Panc1 (cell line): Measurements from ENCODE around the gene PSMA8. TPM values are rescaled to one million over a fixed set of nuclear protein-coding genes. Genes with fewer than 3 reads are reported as not detected.

Experiments
- ATAC-seq: fragments of 200-7000 bp; cut with Tn5 transposase; 2 replicates; pipeline ENCODE4 v1.9.1; 2020; ENCODE audit warnings: mild to moderate bottlenecking, moderate library complexity
- BruUV-seq: library from RNA; stranded (reverse); fragments of 400-500 nt; replicated peaks from 2 replicates; lab custom pipeline; 2021; lab: Mats Ljungman, UMichigan
- CTCF ChIA-PET: fragments of 300-600 bp; sonication (Branson Sonifier 250); formaldehyde crosslinking; loops from one replicate; lab custom pipeline; 2022; ENCODE audit warnings: antibody characterized with exemption; lab: Charles Lee
- POLR2A ChIA-PET: fragments of 300-600 bp; sonication (Branson Sonifier 250); formaldehyde crosslinking; loops from one replicate; lab custom pipeline; 2022; ENCODE audit warnings: antibody characterized with exemption; lab: Charles Lee
- DNase-seq: peaks from one replicate; pipeline ENCODE4 v3.0.0-alpha.2; 2010; ENCODE audit warnings: low read depth, low spot score
- H3K27ac ChIP-seq: 2 replicates; pipeline ENCODE4 v1.5.1; 2011; ENCODE audit warnings: mild to moderate bottlenecking, low read length, inconsistent platforms
- H3K27me3 ChIP-seq: fragments of 200-500 bp; sonication (Bioruptor generic); 2 replicates; pipeline ENCODE4 v1.6.0; 2014; ENCODE audit warnings: low read length, inconsistent platforms; ENCODE audit not compliant: control insufficient read depth, insufficient read depth
- H3K36me3 ChIP-seq: fragments of 200-500 bp; sonication (Bioruptor generic); 2 replicates; pipeline ENCODE4 v1.5.1; 2014; ENCODE audit warnings: inconsistent platforms, mild to moderate bottlenecking, low read length, moderate library complexity; ENCODE audit not compliant: control insufficient read depth, insufficient read depth
- H3K4me1 ChIP-seq: 2 replicates; pipeline ENCODE4 v1.5.1; 2011; ENCODE audit warnings: inconsistent platforms, mild to moderate bottlenecking, low read length, moderate library complexity; ENCODE audit not compliant: control insufficient read depth, insufficient read depth
- H3K4me3 ChIP-seq, 2 experiments: 2 replicates each; pipeline ENCODE4 v1.5.1; 2011 to 2012; ENCODE audit warnings: low read depth in 2 of 2, low read length in 2 of 2, mild to moderate bottlenecking in 2 of 2, inconsistent platforms in 1 of 2, moderate library complexity in 1 of 2
- H3K9me3 ChIP-seq: fragments of 200-500 bp; sonication (Bioruptor generic); 2 replicates; pipeline ENCODE4 v1.5.1; 2014; ENCODE audit warnings: low read depth, mild to moderate bottlenecking, inconsistent platforms, low read length, moderate library complexity; ENCODE audit not compliant: control insufficient read depth, insufficient read depth
- CTCF ChIP-seq: fragments of 450-650 bp; IDR thresholded peaks from 2 replicates; pipeline ENCODE4 v1.5.1; 2017; ENCODE audit warnings: mild to moderate bottlenecking
- POLR2AphosphoS5 ChIP-seq: IDR thresholded peaks from 2 replicates; pipeline ENCODE4 v1.6.1; 2012; ENCODE audit warnings: mild to moderate bottlenecking, low read depth, low read length, moderate library complexity
- REST ChIP-seq, 2 experiments: IDR thresholded peaks; 2 replicates each; pipeline ENCODE4 v1.6.1; 2011 to 2012; ENCODE audit warnings: low read depth in 2 of 2, control low read depth in 1 of 2, low read length in 1 of 2, mild to moderate bottlenecking in 1 of 2, moderate library complexity in 1 of 2; ENCODE audit not compliant: insufficient read depth in 1 of 2
- SIN3A ChIP-seq: IDR thresholded peaks from 2 replicates; pipeline ENCODE4 v1.6.1; 2012; ENCODE audit warnings: low read depth, mild to moderate bottlenecking, low read length, moderate library complexity, borderline replicate concordance; ENCODE audit not compliant: insufficient read depth
- TCF7L2 ChIP-seq: IDR thresholded peaks from 2 replicates; pipeline ENCODE4 v1.6.1; 2011; ENCODE audit warnings: mild to moderate bottlenecking, low read depth, low read length, inconsistent platforms
- in situ Hi-C: cut with HindIII; loops from 2 replicates; pipeline ENCODE4 v1.10.0; 2016; ENCODE audit warnings: low sequenced_read_pairs, low pct_unique_long_range_greater_than_20kb
- intact Hi-C: fragments of 100-400 bp; cut with micrococcal nuclease; formaldehyde crosslinking; loops from one replicate; pipeline ENCODE4 v1.10.0; 2022; ENCODE audit not compliant: unreplicated experiment
- total RNA-seq: library from RNA; stranded (reverse); gene quantifications from one replicate; pipeline ENCODE4 v1.2.1, GENCODE V29; 2021; ENCODE audit not compliant: unreplicated experiment

Gene PSMA8
- total RNA-seq, 1 experiment from 2014 or later = not detected

- H3K27me3 ChIP-seq = no peaks in the 10 kb centered on the region
- H3K4me1 ChIP-seq = peaks cover 11% of the 10 kb centered on the region; the same call in 1 of the 2 replicates
- intact Hi-C loops (loop anchor here (5.0 kb wide), 1 partner anchor 138 kb away; the partner anchor contains the start of gene TAF4B), in situ Hi-C loops (no loop called here)
- TF ChIP-seq TCF7L2 (no peak), REST (IDR thresholded peaks at IDR 0.05; ENCODE audit: insufficient read depth in 1 of 2, low read depth in 2 of 2, low read length in 1 of 2) (no peak), SIN3A (0 out of 2 replicates have a peak, but pooled peaks have one; percentile 29), POLR2AphosphoS5 (no peak)
- H3K9me3 ChIP-seq = no peaks in the 10 kb centered on the region
- peak overlapping the region; percentile 98 for H3K27ac ChIP-seq
- DNase-seq (no peak), ATAC-seq (peak; percentile 4)
- H3K36me3 ChIP-seq = peaks cover 29% of the 10 kb centered on the region
- ChIA-PET POLR2A (no interaction called here), CTCF (no interaction called here)
- H3K4me3 ChIP-seq = peak overlapping the region; percentile 78 to 90
- no TSS peak for BruUV-seq
Observed at GRCh38 chr18:26089293-26090129, 44.2 kb upstream of the PSMA8 start.

GRCh38 chr18:26090130-26091046, 43.3 kb upstream of the PSMA8 start, which contains the start of gene SS18:
TSS of gene SS18 (minus strand) at chr18:26090613. CDS start at chr18:26090569, 44 bp downstream.
- peaks cover 11% of the 10 kb centered on the region; the same call in 1 of the 2 replicates for H3K4me1 ChIP-seq
- ChIA-PET CTCF (no interaction called here), POLR2A (interaction anchor here (0.5 kb wide), 1 partner anchor 459 kb away, joined by 11 read pairs; no protein-coding TSS in a partner anchor)
- H3K27ac ChIP-seq = peak within 1 kb of the TSS; percentile 98
- H3K9me3 ChIP-seq = no peaks in the 10 kb centered on the region
- ATAC-seq = peak; percentile 96
- H3K4me3 ChIP-seq = peak within 1 kb of the TSS; percentile 78 to 90
- TF ChIP-seq REST (IDR thresholded peaks at IDR 0.05; ENCODE audit: insufficient read depth in 1 of 2, low read depth in 2 of 2, low read length in 1 of 2) = no peak
- TF ChIP-seq CTCF = no peak
- TF ChIP-seq POLR2AphosphoS5 = peak; percentile 70
- TF ChIP-seq SIN3A = peak; percentile 19; the same call in 1 of the 2 replicates
- TF ChIP-seq TCF7L2 = no peak
- in situ Hi-C loops (no loop called here), intact Hi-C loops (loop anchor here (5.0 kb wide), 1 partner anchor 137 kb away; the partner anchor contains the start of gene TAF4B)
- H3K27me3 ChIP-seq = no peaks in the 10 kb centered on the region
- DNase-seq = peak; percentile 41
- no TSS peak for BruUV-seq
- peaks cover 27% of the 10 kb centered on the region for H3K36me3 ChIP-seq
